GDM1 (cell line): ENCODE data around the gene NPHS1.
"Not testable (repeated sequence)": the region's sequence is repeated elsewhere in the genome, so short reads cannot be mapped to it uniquely, and the experiment has no call there.

ENCODE experiments used
- DNase-seq: peaks from one replicate; lab custom pipeline; 2025; lab: John Stamatoyannopoulos, UW

The NPHS1 gene

GRCh38 chr19:35879770-35880317 is 27.5 kb upstream of the NPHS1 start:
- DNase-seq, result peak; percentile 69

- DNase-seq, result no peak
These were observed 26.8 kb upstream of the NPHS1 start for GRCh38 chr19:35879068-35879467.

- no peak for DNase-seq
These were observed 22.2 kb upstream of the NPHS1 start for GRCh38 chr19:35874392-35874930.

- DNase-seq, result no peak
These were observed 19.9 kb upstream of the NPHS1 start for GRCh38 chr19:35872180-35872579.

- DNase-seq, result no peak
These were observed 19.3 kb upstream of the NPHS1 start for GRCh38 chr19:35871611-35872010.

- DNase-seq, result no peak
These were observed 18.5 kb upstream of the NPHS1 start for GRCh38 chr19:35870798-35871197.

GRCh38 chr19:35870124-35870736 is 17.9 kb upstream of the NPHS1 start:
- DNase-seq, result not testable (repeated sequence)

GRCh38 chr19:35869327-35870123 is 17.2 kb upstream of the NPHS1 start:
- DNase-seq, result peak; percentile 75

GRCh38 chr19:35868823-35869326 is 16.6 kb upstream of the NPHS1 start:
- no peak for DNase-seq

- DNase-seq, result peak; percentile 25
These were observed 16.0 kb upstream of the NPHS1 start, which contains the start of gene APLP1 for GRCh38 chr19:35868172-35868822. Gene APLP1 (plus strand): TSS chr19:35868574. CDS start chr19:35868637, 63 bp downstream.

GRCh38 chr19:35863018-35863417 is 10.7 kb upstream of the NPHS1 start:
- no peak for DNase-seq

- DNase-seq, result no peak
These were observed 10.2 kb upstream of the NPHS1 start for GRCh38 chr19:35862528-35862927.

GRCh38 chr19:35861640-35862160 is 9.4 kb upstream of the NPHS1 start:
- no peak for DNase-seq

- DNase-seq, result no peak
These were observed 8.7 kb upstream of the NPHS1 start for GRCh38 chr19:35860818-35861639.

- no peak for DNase-seq
These were observed 8.1 kb upstream of the NPHS1 start for GRCh38 chr19:35860436-35860817.

- DNase-seq, result no peak
These were observed 7.1 kb upstream of the NPHS1 start for GRCh38 chr19:35859414-35859813.

- no peak for DNase-seq
These were observed 6.0 kb upstream of the NPHS1 start for GRCh38 chr19:35858311-35858710.

- DNase-seq, result no peak
These were observed 4.3 kb upstream of the NPHS1 start, which contains the start of gene KIRREL2 for GRCh38 chr19:35856546-35857149. Gene KIRREL2 (plus strand): TSS chr19:35856911. CDS start chr19:35857120, 209 bp downstream.

GRCh38 chr19:35853038-35853756 is 893 bp upstream of the NPHS1 start:
- no peak for DNase-seq
